Stimulated activated CD8-positive, alpha-beta memory T cell treated with anti-CD3 and anti-CD28 coated beads, Interleukin-7, amount 100 ng/mL, for 24 hours (primary cell): ENCODE results near the gene BMERB1.
"Not testable (repeated sequence)": the region's sequence is repeated elsewhere in the genome, so short reads cannot be mapped to it uniquely, and the experiment has no call there.

Source experiments
- DNase-seq: peaks from one replicate; pipeline ENCODE4 v3.0.0-alpha.2; 2020; ENCODE audit warnings: low read depth

Gene BMERB1

GRCh38 chr16:15434425-15435215 is at the start of gene BMERB1:
BMERB1 (plus strand) TSS chr16:15434588; CDS start chr16:15434654, 66 bp downstream.
- DNase-seq, result peak; percentile 53

DNA sequence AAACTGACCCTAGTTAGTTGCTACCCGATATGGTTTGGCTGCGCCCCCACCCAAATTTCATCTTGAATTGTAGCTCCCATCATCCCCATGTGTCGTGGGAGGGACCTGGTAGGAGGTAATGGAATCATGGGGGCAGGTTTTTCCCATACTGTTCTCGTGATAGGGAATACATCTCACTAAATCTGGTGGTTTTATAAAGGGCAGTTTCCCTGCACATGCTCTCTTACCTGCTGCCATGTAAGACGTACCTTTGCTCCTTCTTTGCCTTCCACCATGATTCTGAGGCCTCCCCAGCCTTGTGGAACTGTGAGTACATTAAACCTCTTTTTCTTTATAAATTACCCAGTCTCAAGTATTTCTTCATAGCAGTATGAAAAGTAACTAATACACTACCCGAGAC is 46.3 kb upstream of the BMERB1 start:
- not testable (repeated sequence) for DNase-seq

DNA sequence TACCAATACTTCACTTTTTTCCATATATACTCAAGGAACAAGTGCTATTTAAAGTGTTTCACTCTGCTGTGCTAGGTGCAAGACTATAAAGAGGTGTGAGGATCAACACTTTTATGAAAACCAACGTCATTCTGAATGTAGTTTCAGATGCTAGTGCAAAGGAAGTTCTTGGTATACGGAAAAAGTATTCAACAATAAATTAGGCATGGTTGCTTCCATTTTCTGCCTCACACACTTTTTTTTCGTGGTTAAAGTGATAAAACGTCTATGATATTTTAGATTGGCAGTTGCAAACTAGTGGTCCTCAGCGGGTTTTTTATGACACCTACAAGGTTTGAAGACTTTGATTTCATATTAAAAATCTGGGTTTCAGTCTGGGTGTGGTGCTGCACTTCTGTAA is 44.5 kb upstream of the BMERB1 start:
- DNase-seq, result not testable (repeated sequence)

DNA sequence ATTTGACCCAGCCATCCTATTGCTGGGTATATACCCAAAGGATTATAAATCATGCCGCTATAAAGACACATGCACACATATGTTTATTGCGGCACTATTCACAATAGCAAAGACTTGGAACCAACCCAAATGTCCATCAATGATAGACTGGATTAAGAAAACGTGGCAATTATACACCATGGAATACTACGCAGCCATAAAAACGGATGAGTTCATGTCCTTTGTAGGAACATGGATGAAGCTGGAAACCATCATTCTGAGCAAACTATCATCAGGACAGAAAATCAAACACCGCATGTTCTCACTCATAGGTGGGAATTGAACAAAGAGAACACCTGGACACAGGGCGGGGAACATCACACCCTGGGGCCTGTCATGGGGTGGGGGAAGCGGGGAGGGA is 41.4 kb upstream of the BMERB1 start:
- not testable (repeated sequence) for DNase-seq

GRCh38 chr16:15395631-15396508 is 38.5 kb upstream of the BMERB1 start, which contains the start of gene MPV17L:
MPV17L (plus strand) TSS chr16:15395754; CDS start chr16:15395898, 144 bp downstream.
- not testable (repeated sequence) for DNase-seq

DNA sequence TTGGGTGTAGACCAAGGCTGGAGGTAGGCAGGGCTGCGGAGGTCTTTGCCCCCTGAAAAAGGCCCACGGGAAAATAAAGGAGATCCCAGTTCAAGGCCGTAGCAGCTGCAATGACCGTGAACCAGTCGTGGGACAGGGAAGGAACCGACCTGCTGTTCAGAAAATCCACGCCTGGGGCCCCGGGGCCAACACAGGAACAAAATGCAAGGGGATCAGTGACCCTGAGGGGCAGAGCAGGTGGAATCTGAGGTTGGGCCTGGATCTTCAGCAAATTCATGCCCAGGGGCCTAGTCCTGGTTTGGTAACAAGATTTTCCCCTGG is 37.9 kb upstream of the BMERB1 start:
- DNase-seq, result not testable (repeated sequence)

- DNase-seq, result no peak
These were observed 37.3 kb upstream of the BMERB1 start for GRCh38 chr16:15396948-15397594.

DNA sequence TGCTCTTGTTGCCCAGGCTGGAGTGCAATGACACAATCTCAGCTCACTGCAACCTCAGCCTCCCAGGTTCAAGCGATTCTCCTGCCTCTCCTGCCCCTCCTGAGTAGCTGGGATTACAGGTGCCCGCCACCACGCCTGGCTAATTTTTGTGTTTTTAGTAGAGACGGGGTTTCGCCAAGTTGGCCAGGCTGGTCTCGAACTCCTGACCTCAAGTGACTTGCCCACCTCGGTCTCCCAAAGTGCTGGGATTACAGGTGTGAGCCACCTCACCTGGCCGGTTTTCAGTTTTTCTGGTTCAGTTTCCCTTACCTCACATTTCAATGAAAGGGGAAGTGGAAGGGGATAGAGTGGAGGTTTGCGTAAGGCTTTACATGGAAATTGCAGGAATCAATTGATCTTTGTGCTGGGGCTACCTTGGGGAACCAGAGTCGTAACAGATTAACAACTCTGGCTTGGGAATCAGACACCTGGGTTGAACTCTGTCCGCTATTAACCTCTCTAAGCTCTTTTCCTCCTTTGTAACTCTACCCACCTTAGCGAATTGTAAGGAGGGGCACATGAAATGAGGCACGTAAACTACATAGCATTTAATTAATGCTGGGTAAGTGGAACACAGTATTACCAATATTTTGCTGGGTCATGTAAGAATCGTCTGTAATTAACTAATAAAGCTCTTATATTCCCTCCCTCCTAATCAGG is 35.6 kb upstream of the BMERB1 start:
- DNase-seq, result no peak

GRCh38 chr16:15399317-15399716 is 35.1 kb upstream of the BMERB1 start:
- no peak for DNase-seq

GRCh38 chr16:15400314-15400713 is 34.1 kb upstream of the BMERB1 start:
- DNase-seq, result not testable (repeated sequence)

DNA sequence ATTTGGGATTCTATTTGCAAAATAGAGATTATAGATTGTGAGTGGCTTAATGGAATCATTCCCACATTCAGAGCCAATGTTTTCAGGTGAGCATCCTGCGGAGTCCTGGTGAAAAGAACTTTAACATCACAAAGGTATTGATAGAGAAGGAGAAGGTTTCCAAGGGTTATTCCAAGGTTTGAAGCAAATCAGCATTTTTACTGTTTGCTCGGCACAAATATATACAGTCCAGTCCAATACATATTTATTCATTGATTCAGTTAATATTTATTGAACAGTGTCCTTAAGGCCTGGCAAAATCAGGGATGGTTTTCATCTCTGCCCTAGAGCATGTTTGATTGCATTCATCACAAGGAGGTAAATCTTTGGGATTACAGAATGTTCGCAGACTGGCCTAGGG is 32.4 kb upstream of the BMERB1 start:
- DNase-seq, result no peak

GRCh38 chr16:15403392-15403995 is 30.9 kb upstream of the BMERB1 start:
- DNase-seq, result no peak

- DNase-seq, result not testable (repeated sequence)
These were observed 30.3 kb upstream of the BMERB1 start for GRCh38 chr16:15404091-15404490.

- DNase-seq, result no peak
These were observed 29.6 kb upstream of the BMERB1 start for GRCh38 chr16:15404792-15405191.

- not testable (repeated sequence) for DNase-seq
These were observed 26.6 kb upstream of the BMERB1 start for GRCh38 chr16:15407756-15408155.

- DNase-seq, result not testable (repeated sequence)
These were observed 24.9 kb upstream of the BMERB1 start for GRCh38 chr16:15409476-15409875.

DNA sequence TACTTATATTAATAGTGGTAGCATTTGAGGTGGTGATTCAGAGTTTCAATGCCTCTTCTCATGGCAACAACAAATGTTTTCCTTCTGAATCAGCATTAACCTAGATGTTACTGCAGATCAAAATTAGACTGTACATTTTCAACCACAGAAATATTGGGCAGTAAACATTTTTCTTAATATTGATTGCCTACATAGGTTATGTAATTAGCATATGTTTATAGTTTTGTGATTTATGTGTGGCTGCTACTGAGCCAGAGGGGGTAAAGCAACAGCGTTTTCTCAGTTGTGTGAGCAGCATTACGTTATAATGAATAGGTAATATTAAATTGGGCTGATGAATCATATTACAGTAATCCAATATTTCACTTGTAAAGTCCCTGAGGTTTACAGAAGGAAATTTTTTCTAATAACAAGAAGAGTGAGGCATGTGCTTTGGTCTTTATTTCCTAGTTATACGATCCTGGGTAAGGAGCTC is 18.8 kb upstream of the BMERB1 start:
- no peak for DNase-seq

GRCh38 chr16:15417197-15417596 is 17.2 kb upstream of the BMERB1 start:
- DNase-seq, result no peak

GRCh38 chr16:15418206-15418605 is 16.2 kb upstream of the BMERB1 start:
- DNase-seq, result no peak

GRCh38 chr16:15421696-15422095 is 12.7 kb upstream of the BMERB1 start:
- not testable (repeated sequence) for DNase-seq

DNA sequence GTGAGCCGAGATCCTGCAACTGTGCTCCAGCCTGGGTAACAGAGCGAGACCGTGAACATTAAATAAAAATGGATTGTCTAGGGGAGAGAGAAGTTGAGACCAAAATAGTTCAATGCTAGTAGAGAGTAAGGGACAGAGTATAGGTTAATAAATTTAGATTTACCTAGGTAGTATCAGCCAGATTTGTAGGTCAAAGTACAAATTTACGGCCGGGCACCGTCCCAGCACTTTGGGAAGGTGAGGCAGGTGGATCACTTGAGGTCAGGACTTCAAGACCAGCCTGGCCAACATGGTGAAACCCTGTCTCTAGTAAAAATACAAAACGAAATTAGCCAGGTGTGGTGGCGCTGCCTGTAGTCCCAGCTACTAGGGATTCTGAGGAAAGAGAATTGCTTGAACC is 12.2 kb upstream of the BMERB1 start:
- DNase-seq, result no peak
